Osteocyte (in vitro differentiated cells): ENCODE results near the gene CDYL. TPM values are rescaled to one million over a fixed set of nuclear protein-coding genes. Genes with fewer than 3 reads are reported as not detected.

Experiments used
- DNase-seq: peaks from one replicate; pipeline ENCODE4 v3.0.0; 2021; ENCODE audit warnings: mixed read lengths; ENCODE audit not compliant: unreplicated experiment; ENCODE audit errors: extremely low spot score
- H3K27ac Mint-ChIP-seq: one replicate; pipeline ENCODE4 v1.8.0; 2021; ENCODE audit warnings: mild to moderate bottlenecking, mixed read lengths; ENCODE audit not compliant: unreplicated experiment
- H3K27me3 Mint-ChIP-seq: one replicate; pipeline ENCODE4 v1.8.0; 2021; ENCODE audit warnings: mixed read lengths; ENCODE audit not compliant: unreplicated experiment
- H3K36me3 Mint-ChIP-seq: one replicate; pipeline ENCODE4 v1.8.0; 2021; ENCODE audit warnings: mixed read lengths; ENCODE audit not compliant: unreplicated experiment
- H3K4me1 Mint-ChIP-seq: one replicate; pipeline ENCODE4 v1.8.0; 2021; ENCODE audit warnings: mixed read lengths; ENCODE audit not compliant: unreplicated experiment
- H3K4me3 Mint-ChIP-seq: one replicate; pipeline ENCODE4 v1.8.0; 2021; ENCODE audit warnings: mild to moderate bottlenecking, moderate library complexity, mixed read lengths; ENCODE audit not compliant: unreplicated experiment
- H3K9me3 Mint-ChIP-seq: one replicate; pipeline ENCODE4 v1.8.0; 2021; ENCODE audit warnings: mixed read lengths; ENCODE audit not compliant: unreplicated experiment
- CTCF ChIP-seq: fragments of 200-600 bp; sonication (generic); IDR thresholded peaks from 2 replicates; pipeline ENCODE4 v1.5.0; 2021; ENCODE audit warnings: antibody characterized with exemption, mild to moderate bottlenecking, moderate library complexity
- total RNA-seq: library from RNA; stranded (reverse); gene quantifications from 2 replicates; pipeline ENCODE4 v1.2.1, GENCODE V29; 2021

CDYL gene
- total RNA-seq, 1 donor from 2014 or later = 39.8 TPM

GRCh38 chr6:4950076-4950475, 173.9 kb downstream of the CDYL start:
- Mint-ChIP-seq H3K9me3 (no peaks in the 10 kb centered on the region), H3K4me1 (peaks cover 2% of the 10 kb centered on the region), H3K4me3 (no peak overlapping the region), H3K27ac (no peak overlapping the region), H3K27me3 (no peaks in the 10 kb centered on the region), H3K36me3 (peaks cover 31% of the 10 kb centered on the region)
- TF ChIP-seq CTCF = no peak
- no peak for DNase-seq

- TF ChIP-seq CTCF = no peak
- no peak overlapping the region for H3K4me3 Mint-ChIP-seq
These were observed 174.8 kb downstream of the CDYL start for GRCh38 chr6:4950836-4951533.

GRCh38 chr6:4953440-4953839, 177.2 kb downstream of the CDYL start:
- Mint-ChIP-seq H3K27me3 (no peaks in the 10 kb centered on the region), H3K9me3 (no peaks in the 10 kb centered on the region), H3K27ac (no peak overlapping the region), H3K4me3 (no peak overlapping the region), H3K36me3 (peaks cover 38% of the 10 kb centered on the region), H3K4me1 (peaks cover 2% of the 10 kb centered on the region)
- DNase-seq = no peak
- no peak for TF ChIP-seq CTCF

More at GRCh38 chr6:4950836-4951533, 174.8 kb downstream of the CDYL start:
- H3K27me3 Mint-ChIP-seq = no peaks in the 10 kb centered on the region
- H3K36me3 Mint-ChIP-seq = peaks cover 34% of the 10 kb centered on the region
- no peak overlapping the region for H3K27ac Mint-ChIP-seq
- H3K4me1 Mint-ChIP-seq = peaks cover 2% of the 10 kb centered on the region
- DNase-seq = no peak
- H3K9me3 Mint-ChIP-seq = no peaks in the 10 kb centered on the region

GRCh38 chr6:4956625-4957024, 180.4 kb downstream of the CDYL start:
- Mint-ChIP-seq H3K27ac (no peak overlapping the region), H3K4me3 (no peak overlapping the region), H3K27me3 (no peaks in the 10 kb centered on the region), H3K9me3 (peaks cover 17% of the 10 kb centered on the region), H3K36me3 (peaks cover 27% of the 10 kb centered on the region), H3K4me1 (no peaks in the 10 kb centered on the region)
- TF ChIP-seq CTCF = no peak
- DNase-seq = no peak

- H3K36me3 Mint-ChIP-seq = peaks cover 20% of the 10 kb centered on the region
- no peak overlapping the region for H3K27ac Mint-ChIP-seq
- no peak overlapping the region for H3K4me3 Mint-ChIP-seq
- H3K9me3 Mint-ChIP-seq = peaks cover 17% of the 10 kb centered on the region
- peak; percentile 9 for TF ChIP-seq CTCF
- H3K4me1 Mint-ChIP-seq = no peaks in the 10 kb centered on the region
- no peaks in the 10 kb centered on the region for H3K27me3 Mint-ChIP-seq
- DNase-seq = no peak
These were observed 181.5 kb downstream of the CDYL start for GRCh38 chr6:4957521-4958231.
